Measurements from ENCODE around the gene PIK3C2B. TPM values are rescaled to one million over a fixed set of nuclear protein-coding genes. Genes with fewer than 3 reads are reported as not detected.

Gene PIK3C2B
- total RNA-seq, 1 experiment from 2014 or later = 52.4 TPM

- H3K79me2 ChIP-seq (ENCODE audit: low read depth) = peaks cover 86% of the 10 kb centered on the region
- H3K27ac ChIP-seq = no peak overlapping the region
- no peaks in the 10 kb centered on the region for H3K9me3 ChIP-seq (ENCODE audit: insufficient read depth, low read depth)
- H3K4me3 ChIP-seq = no peak overlapping the region
- no peaks in the 10 kb centered on the region for H3K27me3 ChIP-seq (ENCODE audit: insufficient read depth, low read depth)
- peaks cover 52% of the 10 kb centered on the region for H4K20me1 ChIP-seq (ENCODE audit: insufficient read depth)
- peaks cover 45% of the 10 kb centered on the region for H3K4me1 ChIP-seq (replicated peaks; ENCODE audit: insufficient read depth)
- ChIA-PET CTCF (interaction anchor here (0.7 to 0.9 kb wide), 2 partner anchors 16 to 328 kb away, joined by 4 read pairs; partner anchors contain the start of gene PIK3C2B), POLR2A (ENCODE audit: unreplicated experiment) (interaction anchor here (0.6 to 0.7 kb wide), 2 partner anchors 29 to 195 kb away, joined by 3 to 6 read pairs; no protein-coding TSS in a partner anchor)
- no peak for DNase-seq
- peaks cover 5% of the 10 kb centered on the region; the same call in 1 of the 2 replicates for H3K36me3 ChIP-seq (ENCODE audit: low read depth)
- H3K9me2 ChIP-seq (ENCODE audit: insufficient read depth) = no peaks in the 10 kb centered on the region
- intact Hi-C loops (cut with micrococcal nuclease; ENCODE audit: unreplicated experiment) = loop anchor here (2.0 kb wide), 2 partner anchors 16 to 36 kb away; partner anchors contain the start of gene PIK3C2B
- no peak for TF ChIP-seq CTCF (conservative IDR thresholded peaks at IDR 0.05)
- TF ChIP-seq EZH2 (IDR thresholded peaks at IDR 0.05; ENCODE audit: low read depth) = no peak
- no TSS peak for BruUV-seq (replicated peaks)
- no peak overlapping the region for H3K4me2 ChIP-seq
- H2AFZ ChIP-seq = no peak overlapping the region
- H3F3A ChIP-seq (ENCODE audit: insufficient read depth, low read depth) = peaks cover 9% of the 10 kb centered on the region; the same call in 1 of the 2 replicates
Measured at GRCh38 chr1:204478172-204478899, 16.3 kb downstream of the PIK3C2B start.

- H3K4me3 ChIP-seq = no peak overlapping the region
- peaks cover 5% of the 10 kb centered on the region; the same call in 1 of the 2 replicates for H3K36me3 ChIP-seq (ENCODE audit: low read depth)
- no peaks in the 10 kb centered on the region for H3K9me3 ChIP-seq (ENCODE audit: insufficient read depth, low read depth)
- ChIA-PET POLR2A (ENCODE audit: unreplicated experiment) (interaction anchor here (0.7 kb wide), 1 partner anchor 38 kb away, joined by 3 read pairs; no protein-coding TSS in a partner anchor), CTCF (interaction anchor here (0.5 kb wide), 1 partner anchor 49 kb away, joined by 5 read pairs; no protein-coding TSS in a partner anchor)
- H3K27ac ChIP-seq = no peak overlapping the region
- H3K4me2 ChIP-seq = no peak overlapping the region
- intact Hi-C loops (cut with micrococcal nuclease; ENCODE audit: unreplicated experiment) = no loop called here
- H4K20me1 ChIP-seq (ENCODE audit: insufficient read depth) = peaks cover 52% of the 10 kb centered on the region
- BruUV-seq (replicated peaks) = no TSS peak
- no peak for DNase-seq
- H3K27me3 ChIP-seq (ENCODE audit: insufficient read depth, low read depth) = no peaks in the 10 kb centered on the region
- H3K9me2 ChIP-seq (ENCODE audit: insufficient read depth) = no peaks in the 10 kb centered on the region
- H3K4me1 ChIP-seq (replicated peaks; ENCODE audit: insufficient read depth) = peaks cover 35% of the 10 kb centered on the region
- H2AFZ ChIP-seq = no peak overlapping the region
- H3K79me2 ChIP-seq (ENCODE audit: low read depth) = peaks cover 74% of the 10 kb centered on the region
- H3F3A ChIP-seq (ENCODE audit: insufficient read depth, low read depth) = peaks cover 9% of the 10 kb centered on the region; the same call in 1 of the 2 replicates
- TF ChIP-seq EZH2 (IDR thresholded peaks at IDR 0.05; ENCODE audit: low read depth) = no peak
- TF ChIP-seq CTCF (conservative IDR thresholded peaks at IDR 0.05) = no peak
Measured at GRCh38 chr1:204477036-204477740, 17.4 kb downstream of the PIK3C2B start.

DNA sequence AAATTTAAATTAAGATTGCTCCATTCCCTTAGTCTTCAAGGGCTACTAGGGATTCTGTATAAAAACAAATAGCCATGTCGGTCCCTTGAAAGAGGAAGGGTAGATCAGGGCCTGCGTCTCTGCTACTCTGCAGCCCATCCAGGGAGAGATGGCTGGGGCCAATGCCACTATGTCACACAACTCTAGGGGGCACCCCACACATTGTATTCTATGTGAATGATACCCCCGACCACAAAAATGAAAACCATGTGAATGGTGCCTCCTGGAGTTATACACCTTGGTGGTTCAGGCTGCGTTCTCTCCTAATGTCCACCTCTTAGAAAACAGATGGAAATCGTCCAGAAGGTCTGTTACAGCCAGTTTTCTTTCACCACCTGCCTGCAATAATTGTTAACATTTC is 18.0 kb downstream of the PIK3C2B start:
- TF ChIP-seq CTCF (conservative IDR thresholded peaks at IDR 0.05) (no peak), EZH2 (IDR thresholded peaks at IDR 0.05; ENCODE audit: low read depth) (no peak)

More for the DNA sequence above, 18.0 kb downstream of the PIK3C2B start:
- CTCF ChIA-PET = no interaction called here
- Histone ChIP-seq H3K9me2 (ENCODE audit: insufficient read depth) (no peaks in the 10 kb centered on the region), H3K36me3 (ENCODE audit: low read depth) (peaks cover 5% of the 10 kb centered on the region; the same call in 1 of the 2 replicates), H3K27ac (no peak overlapping the region), H3F3A (ENCODE audit: insufficient read depth, low read depth) (peaks cover 12% of the 10 kb centered on the region; the same call in 1 of the 2 replicates), H3K4me2 (no peak overlapping the region), H2AFZ (no peak overlapping the region), H4K20me1 (ENCODE audit: insufficient read depth) (peaks cover 50% of the 10 kb centered on the region), H3K4me3 (no peak overlapping the region), H3K27me3 (ENCODE audit: insufficient read depth, low read depth) (no peaks in the 10 kb centered on the region), H3K9me3 (ENCODE audit: insufficient read depth, low read depth) (no peaks in the 10 kb centered on the region), H3K4me1 (replicated peaks; ENCODE audit: insufficient read depth) (peaks cover 32% of the 10 kb centered on the region), H3K79me2 (ENCODE audit: low read depth) (peaks cover 68% of the 10 kb centered on the region)
- no TSS peak for BruUV-seq (replicated peaks)
- intact Hi-C loops (cut with micrococcal nuclease; ENCODE audit: unreplicated experiment) = no loop called here
- DNase-seq = no peak
- POLR2A ChIA-PET (ENCODE audit: unreplicated experiment) = no interaction called here

Data from PC-9 (cell line).